HepG2 (cell line): Measurements from ENCODE around the gene PRKACB. TPM values are rescaled to one million over a fixed set of nuclear protein-coding genes. Genes with fewer than 3 reads are reported as not detected.

Source experiments
- ATAC-seq: fragments of 200-7000 bp; cut with Tn5 transposase; 3 replicates; pipeline ENCODE4 v1.9.1; 2020; ENCODE audit warnings: mild to moderate bottlenecking, moderate library complexity
- BruUV-seq: library from RNA; stranded (reverse); fragments of 400-500 nt; replicated peaks from 2 replicates; lab custom pipeline; 2021; lab: Mats Ljungman, UMichigan
- CTCF ChIA-PET: fragments of 300-600 bp; formaldehyde crosslinking; extraction: SDS; loops from one replicate; lab custom pipeline; 2021; ENCODE audit warnings: low total read pairs, inconsistent platforms, low intra/inter-chr PET ratio; lab: Yijun Ruan, JAX
- POLR2A ChIA-PET: fragments of 350-600 bp; sonication (Branson Sonifier 250); formaldehyde crosslinking; loops from one replicate; lab custom pipeline; 2020; ENCODE audit warnings: antibody characterized with exemption, inconsistent platforms; lab: Yijun Ruan, JAX
- DNase-seq: peaks from one replicate; pipeline ENCODE4 v3.0.0-alpha.2; 2015; ENCODE audit warnings: low spot score
- FAIRE-seq: peaks from 3 replicates; lab custom pipeline; 2011; peaks lifted over from hg19 to GRCh38; lab: Jason Lieb, UNC
- H2AFZ ChIP-seq: one replicate; pipeline ENCODE4 v1.6.1; 2011; ENCODE audit warnings: low read length, inconsistent platforms
- H3K27ac ChIP-seq: fragments of 300-600 bp; 3 replicates; pipeline ENCODE4 v1.8.0; 2011; ENCODE audit warnings: mixed run types, mild to moderate bottlenecking, mixed read lengths, low read length, inconsistent platforms; ENCODE audit not compliant: insufficient read depth; ENCODE audit errors: extremely low read length
- H3K27me3 ChIP-seq, 2 experiments: fragments of 200-600 bp in 1 of 2; 2 replicates in 1 of 2; 3 replicates in 1 of 2; pipeline versions ENCODE4 v1.6.0 to v1.8.0; 2011; ENCODE audit warnings: low read length in 2 of 2, mild to moderate bottlenecking in 2 of 2, moderate library complexity in 2 of 2, inconsistent platforms in 1 of 2; ENCODE audit not compliant: insufficient read depth in 2 of 2, control insufficient read depth in 1 of 2
- H3K36me3 ChIP-seq, 2 experiments: fragments of 200-600 bp in 1 of 2; replicated peaks in 1 of 2; 2 replicates in 1 of 2; 3 replicates in 1 of 2; pipeline versions ENCODE4 v1.5.1 to v1.8.0; 2011; ENCODE audit warnings: low read length in 2 of 2, inconsistent platforms in 1 of 2; ENCODE audit not compliant: insufficient read depth in 2 of 2, control insufficient read depth in 1 of 2
- H3K4me1 ChIP-seq: 2 replicates; pipeline ENCODE4 v1.5.1; 2012; ENCODE audit warnings: low read length, inconsistent platforms; ENCODE audit not compliant: insufficient read depth
- H3K4me2 ChIP-seq: 2 replicates; pipeline ENCODE4 v1.6.0; 2011; ENCODE audit warnings: low read depth, low read length, inconsistent platforms
- H3K4me3 ChIP-seq, 3 experiments: fragments of 200-600 bp in 1 of 3; sonication (generic), shearing (Covaris generic) in 1 of 3; replicated peaks in 1 of 3; 2 replicates each; pipeline ENCODE4 v1.5.1; 2011 to 2016; ENCODE audit warnings: low read length in 3 of 3, inconsistent platforms in 2 of 3, low read depth in 2 of 3, mild to moderate bottlenecking in 2 of 3, control low read depth in 1 of 3, mixed read lengths in 1 of 3; ENCODE audit not compliant: insufficient read depth in 1 of 3
- H3K79me2 ChIP-seq: one replicate; pipeline ENCODE4 v1.6.1; 2011; ENCODE audit warnings: low read length, inconsistent platforms; ENCODE audit not compliant: insufficient read depth
- H3K9ac ChIP-seq: 2 replicates; pipeline ENCODE4 v1.6.0; 2011; ENCODE audit warnings: mild to moderate bottlenecking, low read depth, low read length, inconsistent platforms; ENCODE audit not compliant: insufficient read depth
- H3K9me3 ChIP-seq: 2 replicates; pipeline ENCODE4 v1.5.1; 2012; ENCODE audit warnings: mild to moderate bottlenecking, low read length
- H4K20me1 ChIP-seq: 2 replicates; pipeline ENCODE4 v1.6.0; 2011; ENCODE audit warnings: inconsistent platforms, mild to moderate bottlenecking, low read length, moderate library complexity; ENCODE audit not compliant: insufficient read depth
- KAT2B ChIP-seq: fragments of 150-350 bp; IDR thresholded peaks from 2 replicates; pipeline ENCODE4 v1.6.1; 2014; ENCODE audit warnings: low read depth, low read length, borderline replicate concordance
- KLF12 ChIP-seq: sonication (generic); formaldehyde crosslinking; IDR thresholded peaks from 2 replicates; pipeline ENCODE4 v1.4.0; 2020; ENCODE audit warnings: missing genetic modification reagents, borderline replicate concordance
- TCF7L2 ChIP-seq: IDR thresholded peaks from 2 replicates; pipeline ENCODE4 v1.6.1; 2011; ENCODE audit warnings: mild to moderate bottlenecking, low read depth, low read length, moderate library complexity
- THAP11 ChIP-seq: IDR thresholded peaks from 2 replicates; pipeline ENCODE4 v1.6.1; 2016; ENCODE audit warnings: missing biosample characterization, missing genetic modification reagents
- ZBTB33 ChIP-seq: sonication (generic); formaldehyde crosslinking; IDR thresholded peaks from 2 replicates; pipeline ENCODE4 v1.4.0; 2020; ENCODE audit warnings: missing genetic modification reagents
- ZBTB7B ChIP-seq: sonication (generic); formaldehyde crosslinking; IDR thresholded peaks from 2 replicates; pipeline ENCODE4 v1.4.0; 2020; ENCODE audit warnings: missing genetic modification reagents
- ZNF34 ChIP-seq: sonication (generic); formaldehyde crosslinking; IDR thresholded peaks from 2 replicates; pipeline ENCODE4 v1.4.0; 2020; ENCODE audit warnings: mild to moderate bottlenecking, missing genetic modification reagents, borderline replicate concordance
- ZNF800 ChIP-seq: sonication (generic); formaldehyde crosslinking; IDR thresholded peaks from 2 replicates; pipeline ENCODE4 v1.4.0; 2020; ENCODE audit warnings: missing genetic modification reagents
- WGBS: methylation state at CpG from one replicate; pipeline ENCODE4 v1.1.6; 2017; ENCODE audit warnings: low lambda C conversion rate; 5-methylcytosine and 5-hydroxymethylcytosine counted together
- in situ Hi-C: cut with HindIII; loops from 2 replicates; pipeline ENCODE4 v1.10.0; 2017; ENCODE audit warnings: low pct_unique_long_range_greater_than_20kb; ENCODE audit not compliant: extremely low pct_ligation_motif_present
- intact Hi-C: fragments of 100-400 bp; cut with micrococcal nuclease; formaldehyde crosslinking; loops from one replicate; pipeline ENCODE4 v1.10.0; 2022; ENCODE audit not compliant: unreplicated experiment
- polyA plus RNA-seq, 8 experiments: library from polyadenylated mRNA; depleted of rRNA in 3 of 8; stranded (reverse) in 7 of 8; unstranded in 1 of 8; fragments of >200 nt; fragmentation: Illumina TruSeq in 4 of 8; extraction: Trizol in 4 of 8; gene quantifications; 2 replicates each; pipeline versions ENCODE4 v1.2.1 to v1.2.3, GENCODE V29; 2011 to 2016; ENCODE audit warnings: low read depth in 4 of 8, missing spikeins in 1 of 8, mixed read lengths in 1 of 8; ENCODE audit not compliant: insufficient read depth in 1 of 8
- total RNA-seq, 5 experiments: library from RNA; depleted of rRNA; stranded (reverse); fragments of >200 nt; fragmentation: Illumina TruSeq; extraction: Trizol; gene quantifications; 2 replicates each; pipeline ENCODE4 v1.2.3, GENCODE V29; 2016; ENCODE audit warnings: low read depth in 1 of 5

PRKACB gene
- total and polyA plus RNA-seq, 2 of the 13 experiments (the other 11 are each of a cell fraction or from before 2014, with no cell fraction given), result 3.5 to 5.8 TPM

GRCh38 chr1:84107955-84108354 lies 36.1 kb upstream of the PRKACB start:
- POLR2A ChIA-PET, result no interaction called here
- no peak for ATAC-seq

More at GRCh38 chr1:84107955-84108354, 36.1 kb upstream of the PRKACB start:
- Histone ChIP-seq H3K4me3 (no peak overlapping the region), H3K9me3 (no peaks in the 10 kb centered on the region), H3K27me3 (no peaks in the 10 kb centered on the region), H4K20me1 (no peaks in the 10 kb centered on the region), H3K79me2 (no peaks in the 10 kb centered on the region), H2AFZ (no peak overlapping the region), H3K36me3 (no peaks in the 10 kb centered on the region), H3K9ac (no peak overlapping the region), H3K4me2 (no peak overlapping the region), H3K4me1 (peaks cover 7% of the 10 kb centered on the region), H3K27ac (no peak overlapping the region)
- intact Hi-C loops (no loop called here), in situ Hi-C loops (no loop called here)
- BruUV-seq, result no TSS peak
- FAIRE-seq, result no peak
- WGBS, result 88% methylated on average over 2 of the region's 2 CpGs
- DNase-seq, result no peak
- CTCF ChIA-PET, result no interaction called here
- TF ChIP-seq KAT2B, result no peak
- TF ChIP-seq TCF7L2, result no peak
- TF ChIP-seq THAP11 (CRISPR knock-in tag), result no peak
- TF ChIP-seq ZBTB7B (CRISPR knock-in tag), result no peak
- TF ChIP-seq ZNF800 (CRISPR knock-in tag), result no peak
- no peak for TF ChIP-seq ZNF34 (CRISPR knock-in tag)
- no peak for TF ChIP-seq ZBTB33 (CRISPR knock-in tag)
- TF ChIP-seq KLF12, result no peak
